ENCODE data around the gene ANKMY1.
A peak's percentile ranks its signal among the peaks of the same experiment; 100 is the strongest.
"Not testable (repeated sequence)": the region's sequence is repeated elsewhere in the genome, so short reads cannot be mapped to it uniquely, and the experiment has no call there.

ANKMY1 gene

DNA sequence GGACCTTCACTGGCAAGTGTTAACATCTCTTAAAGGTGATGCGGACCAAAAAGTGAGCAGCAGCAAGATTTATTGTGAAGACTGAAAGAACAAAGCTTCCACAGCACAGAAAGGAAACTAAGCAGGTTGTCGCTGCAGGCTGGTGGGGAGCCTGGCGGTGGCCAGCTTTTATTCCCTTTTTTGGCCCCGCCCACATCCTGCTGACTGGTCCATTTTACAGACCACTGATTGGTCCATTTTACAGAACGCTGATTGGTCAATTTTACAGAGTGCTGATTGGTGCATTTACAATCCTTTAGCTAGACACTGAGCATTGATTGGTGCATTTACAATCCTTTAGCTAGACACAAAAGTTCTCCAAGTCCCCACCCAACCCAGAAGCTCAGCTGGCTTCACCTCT is 35.9 kb downstream of the ANKMY1 start:
- not testable (repeated sequence) for DNase-seq (ENCODE audit: low read depth in 3 of 3)

DNA sequence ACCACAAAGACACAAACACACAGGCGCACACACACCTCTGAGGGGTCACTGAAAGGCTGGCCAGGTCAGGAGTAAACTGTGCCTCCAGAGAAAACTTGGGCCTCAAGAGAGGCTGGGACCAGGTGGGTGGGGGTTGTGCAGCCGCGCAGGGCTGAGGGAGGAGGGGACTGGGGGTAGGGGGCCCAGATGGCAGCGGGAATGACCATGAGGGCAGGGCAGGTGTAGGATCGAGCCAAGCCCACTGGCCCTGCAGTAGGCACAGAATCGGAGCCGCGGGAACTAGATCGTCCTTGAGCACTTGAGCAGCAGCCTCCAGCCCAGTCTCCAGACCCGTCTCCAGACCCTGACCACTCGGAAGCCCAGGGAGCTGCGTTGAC is 36.8 kb downstream of the ANKMY1 start:
- no peak for DNase-seq (ENCODE audit: low read depth in 3 of 3)

DNA sequence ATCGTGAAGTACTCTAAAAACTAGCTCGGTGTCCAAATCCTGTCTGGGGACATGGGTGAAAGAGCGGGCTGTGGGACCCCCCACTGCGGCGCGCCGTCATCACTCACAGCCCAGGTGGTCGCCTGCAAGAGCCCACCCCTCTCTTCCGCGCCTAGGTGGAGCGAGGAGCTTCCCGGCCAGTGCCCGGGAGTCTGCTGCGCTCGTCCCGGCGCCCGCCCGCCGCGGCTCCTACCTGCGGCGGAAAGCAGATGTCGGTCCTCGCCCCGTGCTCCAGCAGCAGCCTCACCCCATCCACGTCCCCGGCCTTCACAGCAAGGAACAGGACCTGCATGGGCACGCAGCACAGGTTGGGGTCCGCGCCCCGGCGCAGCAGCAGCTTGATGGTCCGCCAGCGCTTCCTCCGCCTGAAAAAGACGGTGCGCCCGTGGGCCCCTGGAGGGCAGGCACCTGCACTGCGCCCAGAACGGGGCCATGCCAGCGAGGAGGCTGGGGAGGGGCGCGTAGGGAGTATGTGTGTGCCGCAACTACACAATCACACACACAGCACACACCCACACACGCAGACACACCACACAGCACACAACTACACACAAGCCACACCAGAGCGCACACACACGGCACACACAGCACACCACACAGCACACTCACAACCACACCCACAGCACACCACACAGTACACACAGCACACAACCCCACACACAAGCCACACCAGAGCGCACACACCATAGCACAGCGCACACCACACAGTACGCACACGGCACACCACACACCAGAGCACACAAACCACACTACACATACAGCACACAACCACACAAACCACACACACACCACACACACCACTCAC is 37.4 kb downstream of the ANKMY1 start:
- DNase-seq (ENCODE audit: low read depth in 3 of 3), result no peak

DNA sequence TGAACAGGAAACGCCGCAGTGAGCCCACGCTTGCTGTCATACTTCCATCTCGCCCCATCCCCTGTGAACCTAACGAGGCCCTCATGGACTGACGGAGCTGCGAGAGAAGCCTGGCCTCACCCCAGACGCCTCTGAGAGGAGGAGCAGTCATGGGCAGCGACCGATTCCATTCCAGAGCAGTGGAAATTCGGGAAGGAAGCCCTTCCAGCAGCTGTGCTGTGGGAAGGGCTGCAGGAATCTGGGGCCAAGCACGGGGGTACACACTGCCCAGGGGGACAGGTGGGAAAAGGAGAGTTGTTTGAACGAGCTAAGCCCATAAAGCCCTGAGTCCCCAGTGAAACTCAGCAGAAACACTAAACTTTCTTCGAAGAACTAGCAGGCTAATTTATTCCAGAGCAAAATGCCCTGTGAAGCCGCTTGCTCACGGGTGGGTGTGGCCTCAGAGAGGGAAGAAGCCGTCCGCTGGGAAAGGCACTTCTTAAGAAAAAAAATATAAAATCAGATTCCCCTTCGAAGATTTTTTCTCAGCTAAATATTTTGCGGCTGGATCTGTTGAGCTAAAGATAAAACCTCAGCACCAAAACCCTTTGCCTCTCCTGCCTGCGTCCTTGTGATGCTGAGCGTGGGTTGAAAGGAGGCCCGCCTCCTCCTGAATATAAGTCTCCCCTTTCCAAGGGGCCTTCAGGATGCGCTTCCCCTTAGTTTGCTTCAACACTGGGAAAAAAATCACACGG is 38.2 kb downstream of the ANKMY1 start:
- DNase-seq (ENCODE audit: low read depth in 3 of 3), result no peak

DNA sequence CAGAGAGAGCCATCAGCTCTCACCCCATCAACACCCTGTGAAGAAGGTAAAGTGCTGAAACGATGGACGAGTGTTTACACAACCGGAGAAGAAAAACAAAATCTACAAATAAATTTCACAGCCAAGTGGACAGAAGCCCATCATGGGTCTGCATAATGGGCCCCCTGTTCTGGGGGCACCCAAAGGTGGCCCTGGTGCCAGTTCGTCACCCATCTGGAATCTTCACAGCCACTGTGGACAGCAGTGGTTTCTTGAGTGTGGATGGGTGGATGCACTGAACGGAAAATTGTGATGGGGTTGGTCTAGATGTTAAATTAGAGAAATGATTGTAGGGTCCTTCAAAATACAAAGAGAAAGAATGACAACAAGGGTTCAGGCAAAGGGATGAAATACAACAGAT is 38.8 kb downstream of the ANKMY1 start:
- no peak for DNase-seq (ENCODE audit: low read depth in 3 of 3)

DNA sequence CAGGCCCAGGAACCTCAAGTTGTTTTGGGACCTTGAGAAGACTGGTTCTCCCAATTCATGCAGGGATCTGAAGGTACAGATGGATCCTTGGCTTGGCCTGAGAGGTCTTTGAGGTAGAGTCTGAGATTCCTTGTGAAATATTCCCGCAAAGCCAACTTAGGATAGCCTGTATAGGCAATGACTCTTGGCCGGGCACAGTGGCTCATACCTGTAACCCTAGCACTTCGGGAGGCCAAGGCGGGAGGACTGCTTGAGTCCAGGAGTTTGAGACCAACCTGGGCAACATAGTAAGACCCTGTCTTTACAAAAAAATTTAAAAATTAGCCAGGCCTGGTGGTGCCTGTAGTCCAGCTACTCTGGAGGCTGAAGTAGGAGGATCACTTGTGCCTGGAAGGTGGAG is 40.4 kb downstream of the ANKMY1 start:
- DNase-seq (ENCODE audit: low read depth in 3 of 3), result no peak

DNA sequence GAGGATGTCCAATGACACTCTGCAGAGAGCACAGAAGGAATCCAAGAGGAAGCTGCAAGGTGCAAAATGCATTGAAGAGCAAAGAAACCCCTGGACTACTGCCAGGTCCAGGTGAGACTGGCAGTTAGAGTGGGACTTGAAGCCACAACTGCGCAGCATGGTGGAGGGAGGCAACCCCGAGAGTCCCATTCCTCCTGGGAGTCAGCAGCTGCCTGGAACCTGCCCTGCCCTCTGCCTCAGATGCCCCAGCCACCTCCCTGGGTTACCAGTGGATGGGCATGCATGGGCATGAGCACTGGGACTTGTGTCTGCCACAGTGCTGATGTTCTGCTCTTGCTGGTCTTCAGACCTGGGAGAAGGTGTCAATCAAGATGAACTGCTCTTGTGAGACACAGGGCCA is 43.2 kb downstream of the ANKMY1 start:
- no peak for DNase-seq (ENCODE audit: low read depth in 3 of 3)

DNA sequence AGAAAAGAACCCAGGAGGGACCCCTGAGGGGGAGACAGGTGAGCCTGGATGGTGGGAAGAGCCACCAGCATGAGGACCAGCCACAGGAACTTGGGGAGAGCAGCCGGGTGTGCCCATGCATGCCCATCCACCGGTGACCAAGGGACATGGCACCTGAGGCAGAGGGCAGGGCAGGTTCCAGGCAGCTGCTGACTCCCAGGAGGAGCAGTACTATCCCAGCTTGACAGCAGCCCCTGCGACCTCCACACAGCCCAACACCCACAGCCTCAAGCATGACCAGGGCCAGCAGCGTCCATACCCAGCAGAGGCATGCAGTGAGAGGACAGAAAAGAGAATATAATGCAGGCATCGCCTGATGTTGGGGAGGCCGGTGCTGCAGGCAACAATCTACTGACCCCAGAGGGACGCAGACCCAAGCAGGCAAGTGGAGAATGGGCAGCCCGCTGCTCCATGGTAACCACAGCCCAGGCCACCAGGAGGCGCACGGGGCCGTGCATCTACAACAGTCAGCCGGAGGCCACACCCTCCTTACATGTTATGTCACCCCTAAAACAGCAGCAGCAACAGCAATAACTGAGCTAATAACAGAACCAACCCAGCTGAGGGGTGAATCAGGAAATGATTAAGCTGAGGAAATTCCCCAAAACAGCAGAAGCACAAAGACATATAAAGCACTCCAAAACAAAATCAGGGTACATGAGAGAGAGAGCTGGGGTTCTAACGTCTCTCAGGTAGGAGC is 44.1 kb downstream of the ANKMY1 start:
- DNase-seq (ENCODE audit: low read depth in 3 of 3), result peak; percentile 64 to 71 (median 65)

DNA sequence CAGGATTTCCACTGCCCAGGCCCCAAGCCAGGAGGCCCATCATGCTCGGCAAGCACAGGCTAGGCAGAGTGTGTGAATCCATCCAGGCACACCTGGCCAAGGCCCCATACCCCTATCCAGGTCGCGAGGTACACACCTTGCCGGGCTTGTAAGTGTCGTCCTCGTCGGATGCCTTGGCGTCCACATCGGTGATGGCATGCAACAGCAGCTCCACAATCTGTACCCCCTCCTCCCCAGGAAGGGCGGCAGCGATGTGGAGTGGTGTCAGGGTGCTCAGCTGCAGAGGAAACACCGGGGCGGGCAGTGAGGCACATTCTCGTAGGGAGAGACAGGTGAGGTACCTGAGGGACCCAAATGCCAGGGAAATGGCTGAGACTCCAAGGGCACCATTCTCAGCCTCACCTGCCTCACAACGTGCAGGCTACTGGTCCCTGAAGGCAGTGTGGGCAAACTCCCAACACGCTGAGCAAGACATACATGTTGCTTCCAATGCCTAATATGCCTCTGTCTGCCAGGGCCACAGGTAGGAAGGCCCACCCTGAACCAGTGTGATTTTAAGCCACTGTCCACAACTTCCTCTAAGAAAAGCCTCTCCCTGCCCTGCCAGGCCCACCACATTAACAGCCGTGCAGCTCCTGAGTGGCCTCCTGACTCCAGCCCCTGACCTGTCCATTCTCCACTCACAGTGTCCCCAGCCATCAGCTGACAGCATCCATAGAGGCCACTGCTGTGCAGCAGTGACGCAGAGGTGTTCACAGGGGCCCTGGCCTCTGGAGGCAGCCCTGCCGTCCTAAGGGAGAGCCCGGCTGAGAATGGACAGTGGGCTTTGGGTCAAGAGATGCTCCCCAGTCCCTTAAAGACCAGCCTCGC is 44.9 kb downstream of the ANKMY1 start:
- no peak for DNase-seq (ENCODE audit: low read depth in 3 of 3)

DNA sequence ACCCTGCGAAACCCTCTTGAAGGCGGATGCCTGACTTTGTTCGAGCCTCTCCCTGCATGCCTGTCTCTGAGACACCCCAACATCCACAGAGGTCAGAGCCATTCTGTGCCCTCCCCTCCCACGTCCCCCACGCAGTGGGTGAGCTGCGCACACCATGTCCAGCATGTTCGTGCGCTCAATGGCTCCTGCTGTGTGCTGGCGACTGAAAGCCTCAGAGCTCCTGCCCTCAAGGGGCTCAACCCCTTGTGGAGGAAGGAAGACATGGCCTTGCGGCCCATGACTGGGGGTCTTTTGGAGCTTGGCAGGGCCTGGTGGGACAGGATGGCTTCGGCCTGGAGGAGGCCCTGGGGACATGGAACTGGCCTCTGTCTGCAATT is 45.7 kb downstream of the ANKMY1 start:
- no peak for DNase-seq (ENCODE audit: low read depth in 3 of 3)

DNA sequence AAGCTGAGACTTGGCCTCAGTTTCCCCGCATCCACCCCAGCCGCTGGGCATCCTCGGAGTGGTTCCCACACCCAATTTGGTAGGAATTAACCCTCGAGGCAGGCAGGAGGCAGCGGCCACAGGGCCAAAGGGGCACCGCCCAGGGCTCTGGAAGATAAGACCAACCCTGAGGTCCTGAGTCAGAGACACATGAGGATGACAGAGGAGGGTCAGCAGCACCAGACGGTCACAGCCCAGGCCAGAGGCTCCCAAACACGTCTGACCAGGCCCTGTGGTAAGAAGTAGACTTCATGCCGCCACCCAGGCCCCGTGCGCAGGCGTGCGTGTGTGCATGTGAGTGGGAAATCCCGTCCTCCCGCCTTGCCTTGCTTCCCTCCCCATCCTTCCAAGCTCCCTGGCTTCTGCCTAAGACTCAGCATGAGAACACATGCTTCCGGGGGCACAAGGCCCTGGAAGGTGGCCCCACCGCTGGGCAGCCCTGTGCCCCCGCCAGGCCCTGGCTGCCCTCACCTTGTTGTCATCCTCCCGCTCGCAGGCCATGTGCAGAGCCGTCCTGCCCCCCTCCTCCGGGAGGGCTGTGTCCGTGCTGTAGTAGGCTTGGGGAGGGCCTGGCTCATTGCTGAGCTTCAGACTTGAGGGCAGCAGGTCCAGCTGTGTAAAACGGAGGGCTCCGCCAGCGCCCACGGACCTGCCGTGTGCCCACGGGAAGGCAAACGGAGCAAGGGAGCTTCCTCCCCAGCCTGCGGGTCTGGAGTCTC is 46.3 kb downstream of the ANKMY1 start:
- DNase-seq (ENCODE audit: low read depth in 3 of 3), result no peak

DNA sequence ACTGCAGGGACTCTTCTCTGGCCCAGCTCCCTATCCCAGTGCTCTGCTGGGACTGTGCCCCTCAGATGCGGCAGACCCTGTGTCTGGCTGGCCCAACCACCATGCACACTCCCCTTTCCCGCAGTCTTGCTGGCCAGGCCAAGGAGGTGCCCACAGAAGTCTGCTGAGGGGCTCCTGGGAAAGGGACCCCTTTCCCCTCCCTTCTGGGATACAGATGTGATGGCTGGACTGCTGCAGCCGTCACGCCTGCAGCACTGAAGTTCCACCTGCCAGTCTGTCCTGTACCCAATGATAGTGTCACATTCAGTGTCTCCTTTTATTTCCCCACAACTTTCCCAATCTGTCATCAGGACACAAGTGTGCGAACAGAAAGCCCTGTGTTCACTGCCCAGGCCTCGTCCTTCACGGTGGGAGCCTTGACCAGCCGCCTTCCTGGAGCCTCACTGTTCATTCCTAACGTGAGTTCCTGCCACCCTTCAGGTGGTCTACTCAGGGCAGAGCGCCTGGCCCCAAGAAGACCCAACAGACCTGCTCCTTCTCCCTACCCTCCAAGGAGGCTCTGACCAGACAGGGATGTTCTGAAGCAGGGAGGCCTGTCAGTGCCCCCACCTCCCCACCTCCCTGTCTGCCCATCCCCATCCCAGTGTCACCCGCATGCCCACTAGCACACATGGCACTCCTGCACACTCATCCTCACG is 47.1 kb downstream of the ANKMY1 start:
- DNase-seq (ENCODE audit: low read depth in 3 of 3), result no peak

DNA sequence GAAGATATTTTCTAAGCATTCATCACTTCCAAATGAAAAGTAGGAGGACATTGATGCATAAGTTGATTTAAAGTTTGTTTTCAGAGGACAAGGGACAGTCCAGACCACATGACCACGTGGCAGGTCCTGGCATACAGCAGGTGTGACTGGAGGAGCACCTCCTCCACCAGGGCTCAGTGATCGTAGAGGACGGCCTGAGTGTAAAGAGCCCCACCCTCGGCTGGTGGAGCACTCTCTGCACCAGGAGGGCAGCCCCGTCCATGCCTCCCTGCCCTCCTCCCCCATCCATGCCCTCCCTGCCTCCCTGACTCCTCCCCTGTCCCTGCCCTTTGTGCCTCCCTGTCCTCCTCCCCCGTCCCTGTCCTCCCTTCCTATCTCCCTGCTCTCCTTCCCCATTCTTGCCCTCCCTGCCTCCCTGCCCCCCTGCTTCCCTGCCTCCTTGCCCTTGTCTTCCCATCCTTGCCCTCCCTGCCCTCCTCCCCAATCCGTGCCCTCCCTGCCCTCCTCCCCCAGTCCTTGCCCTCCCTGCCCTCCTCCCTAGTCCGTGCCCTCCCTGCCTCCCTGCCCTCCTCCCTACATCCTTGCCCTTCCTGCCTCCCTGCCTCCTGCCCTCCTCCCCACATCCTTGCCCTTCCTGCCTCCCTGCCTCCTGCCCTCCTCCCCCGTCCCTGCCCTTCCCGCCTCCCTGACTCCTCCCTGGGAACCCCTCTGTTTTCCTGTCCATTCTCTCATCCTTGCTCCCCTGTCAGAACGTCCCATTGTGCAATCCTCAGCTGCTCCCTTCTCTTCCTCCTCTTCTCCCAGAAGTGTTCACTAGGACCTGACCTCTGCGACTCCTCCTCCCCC is 47.9 kb downstream of the ANKMY1 start:
- DNase-seq (ENCODE audit: low read depth in 3 of 3), result no peak

DNA sequence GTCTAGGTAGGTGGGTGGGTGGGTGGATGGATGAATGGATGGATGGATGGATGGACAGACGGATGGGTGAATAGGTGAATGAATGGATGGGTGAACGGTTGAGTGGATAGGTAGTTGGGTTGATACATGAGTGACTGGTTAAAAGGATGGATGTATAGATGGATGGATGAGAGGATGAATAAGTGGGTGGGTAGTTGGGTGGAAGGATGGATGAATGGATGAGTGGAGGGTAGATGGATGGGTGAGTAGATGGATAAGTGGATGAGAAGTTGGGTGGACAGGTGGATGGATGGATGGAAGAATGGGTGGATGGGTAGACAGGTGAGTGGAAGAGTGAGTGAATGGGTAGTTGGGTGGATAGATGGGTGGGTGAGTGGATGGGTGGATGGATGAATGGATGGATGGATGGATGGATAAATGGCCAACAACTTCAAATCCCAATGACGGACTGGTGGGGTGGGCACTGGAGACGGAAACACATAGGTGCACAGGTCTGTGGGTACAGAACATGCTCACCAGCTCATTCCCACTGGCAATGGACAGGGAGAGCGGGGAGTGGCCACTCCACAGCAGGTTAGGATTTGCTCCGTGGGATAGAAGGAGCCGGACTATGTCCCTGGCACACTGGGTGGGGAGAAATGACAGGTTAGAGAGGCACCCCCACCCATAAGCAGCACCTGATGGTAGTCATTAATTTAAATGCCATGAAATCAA is 48.8 kb downstream of the ANKMY1 start:
- DNase-seq (ENCODE audit: low read depth in 3 of 3), result no peak

DNA sequence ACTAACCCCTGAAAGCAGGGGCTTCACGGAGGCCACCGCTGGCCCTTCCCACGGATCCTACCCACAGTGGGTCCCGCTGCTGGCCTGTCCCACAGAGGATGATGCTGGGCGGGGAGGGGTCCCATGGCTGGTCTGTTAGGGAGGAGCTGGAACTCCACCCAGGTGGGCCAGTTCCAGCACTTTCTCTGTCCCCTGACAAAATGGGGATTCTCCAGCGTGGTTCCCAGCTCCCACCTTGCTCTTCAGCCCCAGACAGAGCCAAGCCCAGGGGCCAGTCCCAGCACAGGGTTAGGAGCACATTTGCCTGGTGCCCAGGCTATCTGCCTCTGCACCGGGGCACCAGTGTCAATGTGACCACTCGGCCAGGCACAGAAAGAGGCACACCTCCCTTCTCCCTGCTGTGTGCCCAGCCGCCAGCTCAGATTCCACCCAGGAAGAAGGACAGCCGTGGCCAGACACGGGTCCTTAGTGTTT is 50.0 kb downstream of the ANKMY1 start:
- no peak for DNase-seq (ENCODE audit: low read depth in 3 of 3)

DNA sequence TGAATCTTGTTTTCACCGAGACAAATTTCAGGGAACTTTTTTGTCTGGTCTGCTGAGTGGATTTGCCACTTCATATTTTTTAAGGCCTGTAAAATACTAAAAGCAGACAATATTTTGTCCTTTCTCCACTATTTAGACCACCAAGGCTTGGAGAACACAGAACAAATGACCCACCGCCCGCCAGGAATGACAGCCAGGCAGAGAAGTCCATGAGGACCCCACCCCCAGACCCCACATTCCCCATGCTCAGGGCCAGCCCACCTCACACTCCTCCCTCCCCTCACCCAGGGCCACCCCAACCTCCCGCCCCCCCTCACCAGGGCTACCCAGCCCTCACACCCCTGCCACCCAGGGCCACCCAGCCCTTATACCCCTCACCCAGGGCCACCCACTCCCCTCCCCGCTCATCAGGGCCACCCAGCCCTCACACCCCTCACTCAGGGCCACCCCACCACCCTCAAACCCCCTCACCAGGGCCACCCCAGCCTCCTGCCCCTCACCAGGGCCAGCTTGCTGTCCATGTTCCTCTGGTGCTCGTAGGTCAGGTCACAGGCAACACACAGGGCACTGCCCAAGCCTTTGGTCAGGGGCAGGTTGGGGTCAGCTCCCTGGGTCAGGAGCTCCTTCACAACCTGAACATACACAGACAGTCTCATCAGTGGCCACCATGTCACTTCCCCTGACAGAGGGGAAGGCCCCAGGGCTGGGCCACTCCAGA is 50.6 kb downstream of the ANKMY1 start:
- DNase-seq (ENCODE audit: low read depth in 3 of 3), result no peak

DNA sequence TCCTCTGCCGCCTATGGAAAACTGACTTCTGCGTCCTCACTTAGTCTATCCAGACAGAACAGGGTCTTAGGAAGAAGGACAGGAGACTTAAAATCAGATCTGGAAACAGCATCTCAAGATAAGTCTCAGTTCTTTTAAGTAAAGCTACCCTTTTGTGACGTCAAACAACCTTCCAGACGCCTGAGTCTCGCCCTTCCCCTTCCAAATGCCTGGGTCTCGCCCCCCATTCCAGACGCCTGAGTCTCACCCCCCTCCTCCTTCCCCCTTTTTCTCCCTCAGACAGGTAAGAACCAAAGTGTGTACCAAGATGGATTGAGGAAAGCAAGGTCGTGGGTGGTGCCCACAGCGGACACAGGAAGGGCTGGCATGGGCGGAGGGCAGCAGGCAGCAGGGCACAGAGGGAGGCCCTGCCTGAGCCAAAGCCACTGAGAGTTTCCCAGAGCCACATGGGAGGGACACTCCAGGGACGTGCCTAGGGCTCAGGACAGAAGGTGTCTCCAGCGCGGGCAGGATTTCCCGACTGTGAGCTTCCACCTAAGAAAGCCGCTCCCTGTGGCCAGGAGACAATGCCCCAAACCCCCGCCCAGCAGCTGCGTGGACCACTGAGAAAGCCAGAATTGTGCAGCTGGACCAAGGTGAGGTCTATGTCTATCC is 51.3 kb downstream of the ANKMY1 start:
- no peak for DNase-seq (ENCODE audit: low read depth in 3 of 3)

Measured in stimulated activated CD4-positive, alpha-beta T cell treated with anti-CD3 and anti-CD28 coated beads, TNF-alpha, amount 100 ng/mL, for 4 hours (primary cell).